ENCODE measurements around the gene GAB4. TPM values are rescaled to one million over a fixed set of nuclear protein-coding genes. Genes with fewer than 3 reads are reported as not detected.

GAB4 gene
- total RNA-seq, 1 donor from 2014 or later = not detected

- H3K27me3 ChIP-seq (ENCODE audit: control insufficient read depth in 3 of 3, insufficient read depth in 3 of 3, low read length in 3 of 3) = peaks cover 3 to 25% (median 14%) of the 10 kb centered on the region in 3 donors
- no peak overlapping the region for H3K4me3 ChIP-seq (ENCODE audit: low read length in 3 of 3)
- no peak overlapping the region for H3K9ac ChIP-seq (ENCODE audit: low read depth in 1 of 3, low read length in 3 of 3)
- H3K27ac ChIP-seq (ENCODE audit: low read depth, low read length) = no peak overlapping the region
- H3K9me3 ChIP-seq (ENCODE audit: control insufficient read depth in 3 of 3, low read length in 3 of 3) = no peaks in the 10 kb centered on the region
- no peaks in the 10 kb centered on the region for H3K36me3 ChIP-seq (ENCODE audit: control insufficient read depth in 3 of 3, insufficient read depth in 3 of 3, low read length in 3 of 3)
- no peaks in the 10 kb centered on the region for H3K4me1 ChIP-seq (ENCODE audit: control insufficient read depth in 3 of 3, insufficient read depth in 3 of 3, low read length in 3 of 3)
Measured at GRCh38 chr22:16968218-16968595, 39.8 kb downstream of the GAB4 start.

DNA sequence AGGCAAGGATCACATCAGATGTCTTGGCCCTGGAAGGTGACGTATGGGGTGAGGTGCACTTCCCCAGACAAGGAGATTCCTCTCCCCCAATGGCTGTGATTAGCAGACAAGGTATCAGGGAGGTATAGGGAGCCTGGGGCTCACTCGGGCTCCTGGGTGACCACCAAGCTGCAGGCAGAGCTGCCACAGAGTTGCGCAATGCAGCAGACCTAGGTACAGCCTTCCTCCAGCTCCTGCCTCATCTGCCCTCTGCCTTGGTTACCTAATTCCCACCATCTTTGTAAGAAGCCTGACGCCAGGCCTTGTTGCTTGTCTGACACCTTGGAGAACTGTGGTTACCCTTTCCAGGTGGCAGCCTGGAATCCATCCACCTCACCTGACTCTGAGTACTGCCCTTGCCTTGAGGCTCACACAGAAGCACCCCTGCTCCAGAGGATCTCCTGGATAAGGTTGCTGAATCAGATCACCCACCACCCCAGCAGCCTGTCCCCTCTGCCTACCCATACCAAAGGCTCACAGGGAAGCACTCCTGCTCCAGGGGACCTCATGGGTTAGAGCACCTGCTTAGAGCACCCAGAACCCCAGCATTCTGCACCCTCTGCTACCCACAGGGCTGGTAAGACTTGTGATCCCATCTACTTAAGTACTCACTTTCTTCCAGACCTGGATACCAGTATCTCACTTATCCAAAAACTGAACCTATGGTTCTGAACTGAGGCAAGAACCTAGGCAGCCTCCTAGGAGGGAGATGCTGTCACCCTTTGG, 40.4 kb downstream of the GAB4 start:
- no peaks in the 10 kb centered on the region for H3K4me1 ChIP-seq (ENCODE audit: control insufficient read depth in 3 of 3, insufficient read depth in 3 of 3, low read length in 3 of 3)

GRCh38 chr22:16966251-16966650, 41.8 kb downstream of the GAB4 start:
- no peak overlapping the region for H3K4me3 ChIP-seq (ENCODE audit: low read length in 3 of 3)
- no peaks in the 10 kb centered on the region for H3K4me1 ChIP-seq (ENCODE audit: control insufficient read depth in 3 of 3, insufficient read depth in 3 of 3, low read length in 3 of 3)
- H3K27ac ChIP-seq (ENCODE audit: low read depth, low read length) = no peak overlapping the region
- H3K9me3 ChIP-seq (ENCODE audit: control insufficient read depth in 3 of 3, low read length in 3 of 3) = no peaks in the 10 kb centered on the region
- H3K27me3 ChIP-seq (ENCODE audit: control insufficient read depth in 3 of 3, insufficient read depth in 3 of 3, low read length in 3 of 3) = peaks cover 0 to 25% (median 9%) of the 10 kb centered on the region in 3 donors
- no peak overlapping the region for H3K9ac ChIP-seq (ENCODE audit: low read depth in 1 of 3, low read length in 3 of 3)
- no peaks in the 10 kb centered on the region for H3K36me3 ChIP-seq (ENCODE audit: control insufficient read depth in 3 of 3, insufficient read depth in 3 of 3, low read length in 3 of 3)

More for the DNA sequence above, 40.4 kb downstream of the GAB4 start:
- Histone ChIP-seq H3K27ac (ENCODE audit: low read depth, low read length) (no peak overlapping the region), H3K9ac (ENCODE audit: low read depth in 1 of 3, low read length in 3 of 3) (no peak overlapping the region), H3K36me3 (ENCODE audit: control insufficient read depth in 3 of 3, insufficient read depth in 3 of 3, low read length in 3 of 3) (no peaks in the 10 kb centered on the region), H3K9me3 (ENCODE audit: control insufficient read depth in 3 of 3, low read length in 3 of 3) (no peaks in the 10 kb centered on the region), H3K4me3 (ENCODE audit: low read length in 3 of 3) (no peak overlapping the region), H3K27me3 (ENCODE audit: control insufficient read depth in 3 of 3, insufficient read depth in 3 of 3, low read length in 3 of 3) (peaks cover 2 to 29% (median 14%) of the 10 kb centered on the region in 3 donors)

DNA sequence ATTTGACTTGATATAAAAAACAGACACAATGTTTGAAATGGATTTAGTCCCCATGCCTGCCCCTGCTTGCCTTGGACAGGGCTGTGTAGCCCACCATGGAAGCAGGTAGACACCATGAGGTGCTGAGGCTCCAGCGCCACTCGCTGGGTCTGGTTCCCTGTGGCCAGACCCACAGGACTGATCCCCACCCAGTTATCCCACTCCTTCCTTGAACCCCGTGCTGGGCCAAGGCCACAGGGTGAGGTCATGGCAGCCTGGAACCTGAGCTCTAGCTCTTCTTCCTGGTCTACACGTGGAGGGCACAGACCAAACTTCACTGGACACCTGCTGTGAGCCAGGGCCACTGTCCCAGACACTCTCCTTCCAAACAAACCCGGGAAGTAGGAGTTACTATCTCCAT, 42.5 kb downstream of the GAB4 start:
- peaks cover 0 to 25% (median 9%) of the 10 kb centered on the region in 3 donors for H3K27me3 ChIP-seq (ENCODE audit: control insufficient read depth in 3 of 3, insufficient read depth in 3 of 3, low read length in 3 of 3)
- H3K4me3 ChIP-seq (ENCODE audit: low read length in 3 of 3) = no peak overlapping the region
- H3K36me3 ChIP-seq (ENCODE audit: control insufficient read depth in 3 of 3, insufficient read depth in 3 of 3, low read length in 3 of 3) = no peaks in the 10 kb centered on the region
- no peaks in the 10 kb centered on the region for H3K9me3 ChIP-seq (ENCODE audit: control insufficient read depth in 3 of 3, low read length in 3 of 3)
- no peaks in the 10 kb centered on the region for H3K4me1 ChIP-seq (ENCODE audit: control insufficient read depth in 3 of 3, insufficient read depth in 3 of 3, low read length in 3 of 3)
- H3K27ac ChIP-seq (ENCODE audit: low read depth, low read length) = no peak overlapping the region
- H3K9ac ChIP-seq (ENCODE audit: low read depth in 1 of 3, low read length in 3 of 3) = no peak overlapping the region

GRCh38 chr22:16965083-16965482, 42.9 kb downstream of the GAB4 start:
- Histone ChIP-seq H3K4me3 (ENCODE audit: low read length in 3 of 3) (no peak overlapping the region), H3K27ac (ENCODE audit: low read depth, low read length) (no peak overlapping the region), H3K27me3 (ENCODE audit: control insufficient read depth in 3 of 3, insufficient read depth in 3 of 3, low read length in 3 of 3) (peaks cover 0 to 25% (median 7%) of the 10 kb centered on the region in 3 donors), H3K36me3 (ENCODE audit: control insufficient read depth in 3 of 3, insufficient read depth in 3 of 3, low read length in 3 of 3) (no peaks in the 10 kb centered on the region), H3K4me1 (ENCODE audit: control insufficient read depth in 3 of 3, insufficient read depth in 3 of 3, low read length in 3 of 3) (no peaks in the 10 kb centered on the region), H3K9ac (ENCODE audit: low read depth in 1 of 3, low read length in 3 of 3) (no peak overlapping the region), H3K9me3 (ENCODE audit: control insufficient read depth in 3 of 3, low read length in 3 of 3) (no peaks in the 10 kb centered on the region)

DNA sequence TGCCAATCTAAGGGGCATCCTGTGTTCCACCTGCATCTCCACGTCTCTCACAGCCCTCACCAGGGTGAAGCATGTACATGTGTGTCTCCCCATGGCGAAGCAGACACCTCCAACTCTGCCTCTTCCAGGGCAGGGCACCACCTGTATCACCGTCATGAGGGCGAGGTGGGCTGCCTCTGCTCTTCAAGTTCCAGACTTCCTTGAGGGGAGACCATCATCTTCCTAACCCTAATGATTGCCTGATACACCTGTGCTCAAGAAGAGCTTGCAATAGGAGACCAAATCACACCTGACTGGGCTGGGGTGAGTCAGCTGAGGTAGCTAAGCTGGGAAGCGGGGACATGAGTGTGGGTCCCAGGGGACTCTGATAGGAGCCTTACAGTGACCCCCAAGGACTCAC, 43.7 kb downstream of the GAB4 start:
- H3K9ac ChIP-seq (ENCODE audit: low read depth in 1 of 3, low read length in 3 of 3) = no peak overlapping the region

DNA sequence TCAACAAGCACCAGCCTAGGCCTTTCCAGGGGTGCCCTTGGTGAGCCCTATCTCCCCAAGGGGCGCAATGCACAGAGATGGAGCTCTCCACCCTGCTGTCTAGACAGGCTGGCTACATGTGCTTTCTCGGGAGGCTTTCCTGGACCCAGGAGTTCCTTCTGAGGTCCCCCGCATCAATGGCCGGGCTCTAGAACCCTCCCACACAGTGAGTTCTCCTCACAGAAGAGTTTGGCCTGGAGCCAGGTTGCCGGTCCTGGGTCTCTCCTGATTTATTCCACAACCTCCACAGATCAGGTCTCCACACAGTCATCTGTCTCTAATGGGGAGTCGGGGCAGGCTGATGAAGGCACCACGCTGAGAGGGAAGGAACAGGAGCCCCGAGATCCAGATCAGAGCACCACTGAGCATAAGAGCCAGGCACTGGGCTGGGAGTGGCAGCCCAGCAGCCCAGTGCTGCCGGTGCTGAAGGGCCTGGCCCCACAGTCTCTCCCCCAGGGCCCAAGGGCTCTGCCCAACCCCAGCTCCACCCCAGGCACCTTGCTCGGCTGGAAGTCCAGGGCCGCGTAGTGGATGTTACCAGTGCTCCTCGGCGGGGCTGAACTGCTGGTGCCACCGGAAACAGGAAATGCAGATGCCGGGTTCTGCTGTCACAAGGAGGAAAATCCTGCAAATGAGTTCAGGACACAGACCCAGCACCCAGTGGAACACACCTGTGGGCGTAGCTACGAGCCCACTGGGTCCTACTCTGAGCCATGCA, 44.7 kb downstream of the GAB4 start:
- Histone ChIP-seq H3K27ac (ENCODE audit: low read depth, low read length) (no peak overlapping the region), H3K9me3 (ENCODE audit: control insufficient read depth in 3 of 3, low read length in 3 of 3) (no peaks in the 10 kb centered on the region), H3K4me3 (ENCODE audit: low read length in 3 of 3) (no peak overlapping the region), H3K9ac (ENCODE audit: low read depth in 1 of 3, low read length in 3 of 3) (no peak overlapping the region), H3K27me3 (ENCODE audit: control insufficient read depth in 3 of 3, insufficient read depth in 3 of 3, low read length in 3 of 3) (peaks cover 0 to 16% (median 4%) of the 10 kb centered on the region in 3 donors), H3K36me3 (ENCODE audit: control insufficient read depth in 3 of 3, insufficient read depth in 3 of 3, low read length in 3 of 3) (no peaks in the 10 kb centered on the region), H3K4me1 (ENCODE audit: control insufficient read depth in 3 of 3, insufficient read depth in 3 of 3, low read length in 3 of 3) (no peaks in the 10 kb centered on the region)

More for the DNA sequence above, 43.7 kb downstream of the GAB4 start:
- Histone ChIP-seq H3K27me3 (ENCODE audit: control insufficient read depth in 3 of 3, insufficient read depth in 3 of 3, low read length in 3 of 3) (peaks cover 0 to 19% (median 6%) of the 10 kb centered on the region in 3 donors), H3K36me3 (ENCODE audit: control insufficient read depth in 3 of 3, insufficient read depth in 3 of 3, low read length in 3 of 3) (no peaks in the 10 kb centered on the region), H3K9me3 (ENCODE audit: control insufficient read depth in 3 of 3, low read length in 3 of 3) (no peaks in the 10 kb centered on the region), H3K4me3 (ENCODE audit: low read length in 3 of 3) (no peak overlapping the region), H3K4me1 (ENCODE audit: control insufficient read depth in 3 of 3, insufficient read depth in 3 of 3, low read length in 3 of 3) (no peaks in the 10 kb centered on the region), H3K27ac (ENCODE audit: low read depth, low read length) (no peak overlapping the region)

DNA sequence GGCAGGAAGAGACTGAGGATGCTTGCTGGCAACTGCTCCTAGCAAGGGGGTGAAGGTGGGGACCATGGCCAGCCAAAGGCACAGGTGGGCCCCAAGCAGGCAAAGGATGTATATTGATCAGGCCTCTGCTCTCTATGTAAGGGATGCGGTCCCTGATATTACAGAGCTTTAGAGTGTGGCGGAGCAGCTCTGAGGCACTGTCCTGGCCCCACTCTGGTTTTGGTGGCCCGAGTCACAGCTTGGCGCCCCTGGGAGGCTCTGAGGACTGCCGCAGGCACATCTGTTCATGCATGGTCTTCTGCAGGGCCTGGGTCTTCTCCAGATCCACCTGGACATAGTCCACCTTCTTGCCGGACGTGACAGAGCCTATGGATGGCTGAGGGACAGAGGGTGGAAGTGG, 45.5 kb downstream of the GAB4 start:
- H3K27ac ChIP-seq (ENCODE audit: low read depth, low read length) = no peak overlapping the region
- no peaks in the 10 kb centered on the region for H3K9me3 ChIP-seq (ENCODE audit: control insufficient read depth in 3 of 3, low read length in 3 of 3)
- peaks cover 0 to 12% (median 4%) of the 10 kb centered on the region in 3 donors for H3K27me3 ChIP-seq (ENCODE audit: control insufficient read depth in 3 of 3, insufficient read depth in 3 of 3, low read length in 3 of 3)
- H3K4me1 ChIP-seq (ENCODE audit: control insufficient read depth in 3 of 3, insufficient read depth in 3 of 3, low read length in 3 of 3) = no peaks in the 10 kb centered on the region
- no peak overlapping the region for H3K4me3 ChIP-seq (ENCODE audit: low read length in 3 of 3)
- no peaks in the 10 kb centered on the region for H3K36me3 ChIP-seq (ENCODE audit: control insufficient read depth in 3 of 3, insufficient read depth in 3 of 3, low read length in 3 of 3)
- H3K9ac ChIP-seq (ENCODE audit: low read depth in 1 of 3, low read length in 3 of 3) = no peak overlapping the region

DNA sequence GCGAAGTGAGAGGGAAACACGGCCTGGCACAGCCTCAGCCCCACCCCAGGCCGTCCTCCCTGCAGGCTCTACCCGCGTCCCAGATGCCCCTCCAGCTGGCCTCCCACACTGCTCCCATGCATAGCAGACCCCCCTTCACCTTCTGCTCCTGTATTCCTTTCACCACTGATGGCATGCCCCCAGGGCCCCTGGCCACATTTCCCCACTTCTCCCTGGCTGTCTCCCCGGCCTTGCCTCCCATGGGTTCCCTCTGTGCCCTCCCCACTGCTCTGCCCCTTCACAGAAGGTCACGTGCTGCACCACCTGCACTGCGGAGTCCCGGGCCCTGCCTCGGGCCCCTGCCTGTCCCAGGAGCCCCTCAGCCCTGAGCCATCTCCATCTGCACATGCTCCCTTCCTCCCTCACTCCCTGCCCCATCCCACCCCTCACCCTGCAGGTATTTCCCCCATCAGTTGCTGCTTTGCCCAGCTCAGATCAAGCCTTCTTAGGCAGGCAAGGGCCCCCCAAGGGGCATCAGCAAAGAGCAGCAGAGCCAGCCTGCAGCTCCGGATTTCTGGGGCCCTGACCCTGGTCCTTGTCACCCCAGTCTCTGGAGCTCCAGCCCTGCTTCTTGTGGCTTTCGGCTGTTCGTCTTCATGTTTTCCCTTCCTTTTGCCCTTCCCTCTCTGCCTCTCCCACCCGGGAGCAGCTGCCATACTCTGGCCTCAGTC, 46.4 kb downstream of the GAB4 start:
- no peaks in the 10 kb centered on the region for H3K36me3 ChIP-seq (ENCODE audit: control insufficient read depth in 3 of 3, insufficient read depth in 3 of 3, low read length in 3 of 3)
- peaks cover 0 to 12% (median 4%) of the 10 kb centered on the region in 3 donors for H3K27me3 ChIP-seq (ENCODE audit: control insufficient read depth in 3 of 3, insufficient read depth in 3 of 3, low read length in 3 of 3)
- no peaks in the 10 kb centered on the region for H3K9me3 ChIP-seq (ENCODE audit: control insufficient read depth in 3 of 3, low read length in 3 of 3)
- H3K27ac ChIP-seq (ENCODE audit: low read depth, low read length) = no peak overlapping the region
- H3K4me3 ChIP-seq (ENCODE audit: low read length in 3 of 3) = no peak overlapping the region
- no peak overlapping the region for H3K9ac ChIP-seq (ENCODE audit: low read depth in 1 of 3, low read length in 3 of 3)
- no peaks in the 10 kb centered on the region for H3K4me1 ChIP-seq (ENCODE audit: control insufficient read depth in 3 of 3, insufficient read depth in 3 of 3, low read length in 3 of 3)

- no peaks in the 10 kb centered on the region for H3K36me3 ChIP-seq (ENCODE audit: control insufficient read depth in 3 of 3, insufficient read depth in 3 of 3, low read length in 3 of 3)
- H3K4me3 ChIP-seq (ENCODE audit: low read length in 3 of 3) = no peak overlapping the region
- no peaks in the 10 kb centered on the region for H3K9me3 ChIP-seq (ENCODE audit: control insufficient read depth in 3 of 3, low read length in 3 of 3)
- peaks cover 0 to under 1% (median 0%) of the 10 kb centered on the region in 3 donors for H3K4me1 ChIP-seq (ENCODE audit: control insufficient read depth in 3 of 3, insufficient read depth in 3 of 3, low read length in 3 of 3)
- H3K27ac ChIP-seq (ENCODE audit: low read depth, low read length) = no peak overlapping the region
- peaks cover 0 to 12% (median 4%) of the 10 kb centered on the region in 3 donors for H3K27me3 ChIP-seq (ENCODE audit: control insufficient read depth in 3 of 3, insufficient read depth in 3 of 3, low read length in 3 of 3)
- H3K9ac ChIP-seq (ENCODE audit: low read depth in 1 of 3, low read length in 3 of 3) = no peak overlapping the region
Measured at GRCh38 chr22:16960884-16961249, 47.2 kb downstream of the GAB4 start.
